Motor neuron (in vitro differentiated cells): Measurements from ENCODE around the gene HEXA. TPM values are rescaled to one million over a fixed set of nuclear protein-coding genes. Genes with fewer than 3 reads are reported as not detected.

Experiments
- ATAC-seq, 8 experiments: fragments of 200-7000 bp; cut with Tn5 transposase; replicated peaks in 6 of 8; 2 replicates each; pipeline ENCODE4 v1.8.0; 2021; ENCODE audit warnings: mild to moderate bottlenecking in 8 of 8, moderate library complexity in 8 of 8
- H3K27ac ChIP-seq, 2 donors: fragments of 250-450 bp; sonication (Bioruptor Pico); 2 replicates each; pipeline ENCODE4 v1.9.0; 2021; ENCODE audit warnings: antibody characterized with exemption in 2 of 2, mild to moderate bottlenecking in 2 of 2, moderate library complexity in 1 of 2
- H3K4me1 ChIP-seq, 2 donors: fragments of 250-450 bp; sonication (Bioruptor Pico); replicated peaks in 1 of 2; 2 replicates each; pipeline ENCODE4 v1.6.1; 2021; ENCODE audit warnings: antibody characterized with exemption in 2 of 2, mild to moderate bottlenecking in 2 of 2, moderate library complexity in 1 of 2
- H3K4me3 ChIP-seq, 5 donors: fragments of 250-450 bp; sonication (Bioruptor Pico); 2 replicates each; pipeline ENCODE4 v1.9.0; 2021; ENCODE audit warnings: antibody characterized with exemption in 5 of 5, mild to moderate bottlenecking in 5 of 5, moderate library complexity in 4 of 5
- WGBS, 10 experiments: fragments of 450-650 bp; shearing (Covaris generic); methylation state at CpG; one replicate each; pipeline ENCODE4 v1.0.0; 2022; 5-methylcytosine and 5-hydroxymethylcytosine counted together
- in situ Hi-C, 9 experiments: fragments of 400-800 bp; cut with MboI; loops; one replicate each; pipeline ENCODE4 v1.15.0; 2021; ENCODE audit warnings: low sequenced_read_pairs in 9 of 9, low pct_unique_long_range_greater_than_20kb in 2 of 9; ENCODE audit not compliant: unreplicated experiment in 9 of 9
- total RNA-seq, 8 experiments: library from RNA; unstranded; fragments of 300-600 nt; gene quantifications; 2 replicates each; pipeline versions ENCODE4 v1.2.3 to v1.2.4, GENCODE V29; 2022

The HEXA gene
- total RNA-seq, 8 experiments from 2014 or later: 48.7 to 411 (median 88.6) TPM

DNA sequence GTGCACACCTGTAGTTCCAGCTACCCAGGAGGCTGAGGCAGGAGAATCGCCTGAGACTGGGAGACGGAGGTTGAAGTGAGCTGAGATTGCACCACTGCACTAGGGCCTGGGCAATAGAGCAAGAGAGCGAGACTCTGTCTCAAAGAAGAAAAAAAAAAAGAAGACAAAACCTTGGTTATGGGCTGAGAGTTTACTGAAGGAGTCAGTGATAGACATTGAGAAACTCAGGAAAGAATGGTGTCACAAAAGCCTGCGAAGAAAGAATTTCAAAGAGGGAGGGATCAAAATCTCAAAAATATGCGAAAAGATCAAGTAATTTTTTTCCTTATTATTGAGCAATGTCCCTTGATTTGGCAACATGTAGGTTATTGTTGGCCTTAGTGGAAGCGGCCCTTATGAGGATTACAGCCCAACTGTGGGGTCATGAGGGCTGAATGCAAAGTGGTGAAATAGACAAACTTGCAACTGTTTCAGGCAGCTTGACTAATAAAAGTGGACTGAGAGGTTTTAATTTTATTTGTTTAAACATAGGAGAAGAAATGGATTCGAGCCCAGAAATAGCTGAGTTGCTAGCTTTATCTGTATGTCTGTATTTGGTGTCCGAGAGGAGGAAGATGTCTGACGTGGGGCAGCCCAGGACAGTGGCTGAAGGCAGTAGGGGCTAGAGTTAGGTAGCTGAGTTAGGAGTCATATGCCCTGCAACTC is 37.0 kb downstream of the HEXA start:
- Histone ChIP-seq H3K27ac (no peak overlapping the region), H3K4me3 (no peak overlapping the region), H3K4me1 (peaks cover 0 to 3% of the 10 kb centered on the region in 2 donors)
- 19 to 98% (median 91%) methylated on average over 2 to 8 of the region's 9 CpGs for WGBS, 10 experiments
- ATAC-seq: no peak
- in situ Hi-C loops: no loop called here

DNA sequence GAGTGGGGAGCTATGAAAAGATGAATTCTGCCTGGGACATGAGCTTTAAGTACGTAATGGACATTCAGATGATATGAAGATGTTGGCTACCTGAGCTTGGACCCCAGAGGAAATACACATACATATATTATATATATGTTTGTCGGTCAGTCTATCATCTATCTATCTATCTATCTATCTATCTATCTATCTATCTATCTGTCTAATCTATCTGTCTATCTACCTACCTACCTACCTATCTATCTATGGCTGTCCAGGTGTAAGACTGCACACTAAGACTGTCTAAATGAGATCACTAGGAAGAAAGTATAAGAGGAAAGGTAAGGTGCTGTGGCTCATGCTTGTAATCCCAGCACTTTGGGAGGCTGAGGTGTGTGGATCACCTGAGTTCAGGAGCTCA is 37.7 kb downstream of the HEXA start:
- 75 to 100% (median 100%) methylated on average over 1 to 2 of the region's 2 CpGs; no CpG with 5 or more reads in 1 of the 10 experiments for WGBS, 10 experiments
- H3K4me3 ChIP-seq: no peak overlapping the region
- in situ Hi-C loops: no loop called here
- no peak for ATAC-seq
- peaks cover 0 to 3% of the 10 kb centered on the region in 2 donors for H3K4me1 ChIP-seq
- H3K27ac ChIP-seq: no peak overlapping the region

DNA sequence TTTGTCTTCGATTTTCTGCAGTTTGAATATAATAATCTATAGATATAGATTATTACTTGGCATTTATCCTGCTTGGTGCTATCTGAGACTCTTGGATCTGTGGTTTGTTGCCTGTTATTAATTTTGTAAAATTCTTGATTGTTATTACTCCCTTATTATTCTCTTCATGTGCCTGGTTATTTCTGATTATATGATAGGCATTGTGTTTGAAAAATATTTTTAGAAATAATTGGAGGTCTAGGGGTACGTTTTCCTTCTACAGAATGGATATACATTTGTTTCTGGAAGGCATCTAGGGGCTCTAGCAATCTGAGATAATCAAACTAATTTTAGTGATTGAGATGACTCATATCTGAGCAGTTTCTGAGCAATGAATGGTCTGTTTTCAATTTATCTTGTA is 41.0 kb downstream of the HEXA start:
- Histone ChIP-seq H3K4me1 (peaks cover 0 to under 1% of the 10 kb centered on the region in 2 donors), H3K27ac (no peak overlapping the region), H3K4me3 (no peak overlapping the region)
- 38 to 88% (median 77%) methylated on average over 1 to 2 of the region's 2 CpGs; no CpG with 5 or more reads in 2 of the 10 experiments for WGBS, 10 experiments
- in situ Hi-C loops: no loop called here
- no peak for ATAC-seq

DNA sequence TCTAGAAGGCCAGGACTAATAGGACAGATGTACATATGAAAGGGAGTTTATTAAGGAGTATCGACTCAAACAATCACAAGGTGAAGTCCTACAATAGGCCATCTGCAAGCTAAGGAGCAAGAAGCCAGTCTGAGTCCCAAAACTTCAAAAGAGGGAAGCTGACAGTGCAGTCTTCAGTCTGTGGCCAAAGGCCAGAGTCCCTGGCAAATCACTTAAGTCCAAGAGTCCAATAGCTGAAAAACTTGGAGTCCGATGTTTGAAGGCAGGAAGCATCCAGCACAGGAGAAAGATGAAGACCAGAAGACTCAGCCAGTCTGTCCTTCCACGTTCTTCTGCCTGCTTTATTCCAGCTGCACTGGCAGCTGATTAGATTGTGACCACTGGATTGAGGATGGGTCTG is 44.8 kb downstream of the HEXA start:
- WGBS, 10 experiments: 57 to 100% (median 86%) methylated on average over 1 to 3 of the region's 3 CpGs; no CpG with 5 or more reads in 3 of the 10 experiments
- no peak overlapping the region for H3K4me3 ChIP-seq
- no peak overlapping the region for H3K27ac ChIP-seq
- no peaks in the 10 kb centered on the region for H3K4me1 ChIP-seq
- no peak for ATAC-seq
- in situ Hi-C loops: no loop called here

DNA sequence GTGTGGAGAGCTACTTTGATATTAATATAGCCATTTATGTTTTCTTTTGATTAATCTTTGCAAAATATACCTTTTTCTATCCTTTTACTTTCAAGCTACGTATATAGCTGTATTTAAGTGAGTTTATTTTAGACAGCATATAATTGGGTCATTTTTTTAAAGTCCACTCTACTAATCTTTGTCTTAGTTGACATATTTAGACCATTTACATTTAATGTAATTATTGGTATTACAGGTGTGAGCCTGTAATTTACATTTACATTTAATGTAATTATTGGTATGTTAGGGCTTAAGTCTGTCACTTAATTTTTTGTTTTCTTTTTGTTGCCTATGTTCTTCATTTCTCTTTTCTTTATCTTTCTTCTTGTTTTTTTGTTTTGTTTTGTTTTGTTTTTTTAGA is 52.1 kb downstream of the HEXA start:
- H3K4me3 ChIP-seq: no peak overlapping the region
- no peak for ATAC-seq
- in situ Hi-C loops: no loop called here
- H3K4me1 ChIP-seq: peaks cover 7 to 10% of the 10 kb centered on the region in 2 donors
- no peak overlapping the region for H3K27ac ChIP-seq
- WGBS, 10 experiments: 50 to 100% (median 100%) methylated on average over 1 of the region's 1 CpG

DNA sequence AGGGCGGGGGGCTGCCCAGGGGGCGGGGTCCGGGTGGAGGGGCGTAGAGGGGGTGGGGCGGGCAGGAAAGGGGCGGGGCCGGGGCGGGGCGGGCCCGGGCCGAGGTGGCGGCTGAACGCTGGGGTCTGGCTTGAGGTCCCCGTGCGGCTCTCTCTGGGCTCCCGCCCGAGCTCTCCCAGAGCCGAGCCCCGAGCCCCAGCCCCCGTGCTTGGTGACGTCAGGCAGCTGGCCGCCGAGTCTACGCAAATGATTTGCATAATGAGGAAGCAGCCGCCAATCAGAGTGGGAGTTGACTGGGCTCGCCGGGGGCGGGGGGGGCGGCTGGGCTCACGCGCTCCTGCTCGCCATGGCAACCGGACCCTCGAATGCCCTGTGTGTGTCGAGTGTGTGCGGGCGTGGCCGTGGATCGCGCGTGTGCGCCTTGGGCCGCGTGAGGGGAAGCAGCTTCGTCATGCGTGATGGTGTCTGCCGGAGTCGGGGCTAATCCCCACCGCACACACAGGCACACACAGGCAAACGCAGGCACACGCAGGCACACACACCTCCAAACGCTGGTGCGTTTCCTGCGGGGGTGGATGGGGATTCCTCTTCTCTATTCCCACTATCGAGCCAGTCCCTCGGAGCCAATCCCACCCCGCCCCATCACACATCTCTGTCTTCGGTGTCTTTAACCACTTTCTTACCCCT is 55.7 kb downstream of the HEXA start, which contains the start of gene CELF6:
Gene CELF6 (minus strand): TSS at position 173 of the 687 bp plus-strand sequence. CDS start 283 bp downstream, outside the sequence.
- in situ Hi-C loops: loop anchor here in 1 of 9 experiments (10.0 kb wide), 1 partner anchor 65 kb away; no protein-coding TSS in a partner anchor
- peak; percentile 78 to 93 (median 92) for ATAC-seq
- peak within 1 kb of the TSS; percentile 67 to 77 for H3K27ac ChIP-seq
- H3K4me1 ChIP-seq: peaks cover 9 to 13% of the 10 kb centered on the region in 2 donors
- H3K4me3 ChIP-seq: peak within 1 kb of the TSS; percentile 43 to 54 (median 50)
- WGBS, 10 experiments: 0 to 10% (median 0%) methylated on average over 1 to 16 of the region's 58 CpGs; no CpG with 5 or more reads in 5 of the 10 experiments

DNA sequence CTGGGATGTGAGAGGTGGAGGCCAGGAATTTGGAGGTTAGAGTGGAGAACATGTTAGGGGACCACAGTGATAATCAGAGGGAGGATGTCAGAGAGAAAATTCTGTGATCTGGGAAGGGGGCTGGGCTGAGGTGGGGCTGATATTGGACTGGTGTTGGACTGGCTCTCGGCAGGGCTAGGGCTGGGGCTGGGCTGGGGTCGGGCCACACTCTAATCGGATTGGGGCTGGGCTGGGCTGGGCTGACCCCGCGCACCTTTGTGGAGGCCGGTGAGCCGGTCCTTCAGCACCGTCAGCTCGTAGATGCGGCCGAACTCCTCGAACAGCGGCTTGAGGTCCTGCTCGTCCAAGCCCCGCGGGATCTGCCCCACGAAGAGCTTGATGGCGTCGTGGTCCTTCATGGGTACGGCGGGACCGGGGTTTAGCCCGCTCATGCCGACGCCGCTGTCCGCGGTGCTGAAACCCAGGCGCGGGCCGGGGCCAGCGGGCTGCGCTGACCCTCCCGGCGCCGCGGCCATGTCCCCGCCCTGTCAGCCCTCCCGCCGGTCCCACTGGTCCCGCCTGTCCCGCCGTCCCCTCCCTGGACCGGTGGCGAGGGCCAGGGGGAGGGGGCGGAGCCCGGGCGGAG is 56.3 kb downstream of the HEXA start:
- peak overlapping the region; percentile 67 for H3K27ac ChIP-seq
- WGBS, 10 experiments: no CpG with 5 or more reads among the region's 48 CpGs
- H3K4me3 ChIP-seq: peak overlapping the region; percentile 43 to 54 (median 50)
- peaks cover 9 to 13% of the 10 kb centered on the region in 2 donors for H3K4me1 ChIP-seq
- in situ Hi-C loops: loop anchor here in 1 of 9 experiments (10.0 kb wide), 1 partner anchor 65 kb away; no protein-coding TSS in a partner anchor
- ATAC-seq: peak; percentile 56 to 77 (median 74)

DNA sequence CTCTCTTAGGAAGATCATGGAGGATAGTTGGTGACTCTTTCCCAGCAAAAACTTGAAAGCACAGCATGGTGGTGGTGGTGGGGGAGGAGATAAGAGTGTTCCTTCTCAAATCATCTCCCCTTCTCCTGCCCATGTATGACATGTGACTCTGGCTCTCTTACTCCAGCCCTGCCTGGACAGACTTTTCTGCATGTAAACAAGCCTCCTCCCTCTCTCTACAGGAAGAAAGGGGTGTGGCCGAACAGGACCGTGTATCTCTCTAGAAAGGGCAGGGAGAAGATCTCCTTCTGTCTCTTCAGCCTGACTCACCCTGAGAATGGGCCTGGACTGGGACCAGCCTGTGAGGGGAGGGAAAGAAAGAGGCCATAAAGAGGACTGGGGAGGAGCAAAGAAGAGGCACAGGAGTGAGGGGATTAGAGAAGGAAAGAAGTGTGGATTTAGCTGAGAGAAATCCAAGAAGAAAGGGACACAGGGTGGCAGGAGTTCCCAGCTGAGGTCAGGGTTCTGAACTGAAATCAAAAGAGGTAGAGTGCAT is 57.3 kb downstream of the HEXA start:
- Histone ChIP-seq H3K4me1 (peaks cover 9 to 13% of the 10 kb centered on the region in 2 donors), H3K4me3 (peak overlapping the region in 4 of 5 donors; percentile 44 to 54 (median 52)), H3K27ac (no peak overlapping the region)
- peak in 4 of 8 experiments; percentile 10 to 49 (median 26) for ATAC-seq
- 0 to 33% (median 0%) methylated on average over 1 to 2 of the region's 2 CpGs; no CpG with 5 or more reads in 7 of the 10 experiments for WGBS, 10 experiments
- in situ Hi-C loops: loop anchor here in 1 of 9 experiments (10.0 kb wide), 1 partner anchor 64 kb away; no protein-coding TSS in a partner anchor

DNA sequence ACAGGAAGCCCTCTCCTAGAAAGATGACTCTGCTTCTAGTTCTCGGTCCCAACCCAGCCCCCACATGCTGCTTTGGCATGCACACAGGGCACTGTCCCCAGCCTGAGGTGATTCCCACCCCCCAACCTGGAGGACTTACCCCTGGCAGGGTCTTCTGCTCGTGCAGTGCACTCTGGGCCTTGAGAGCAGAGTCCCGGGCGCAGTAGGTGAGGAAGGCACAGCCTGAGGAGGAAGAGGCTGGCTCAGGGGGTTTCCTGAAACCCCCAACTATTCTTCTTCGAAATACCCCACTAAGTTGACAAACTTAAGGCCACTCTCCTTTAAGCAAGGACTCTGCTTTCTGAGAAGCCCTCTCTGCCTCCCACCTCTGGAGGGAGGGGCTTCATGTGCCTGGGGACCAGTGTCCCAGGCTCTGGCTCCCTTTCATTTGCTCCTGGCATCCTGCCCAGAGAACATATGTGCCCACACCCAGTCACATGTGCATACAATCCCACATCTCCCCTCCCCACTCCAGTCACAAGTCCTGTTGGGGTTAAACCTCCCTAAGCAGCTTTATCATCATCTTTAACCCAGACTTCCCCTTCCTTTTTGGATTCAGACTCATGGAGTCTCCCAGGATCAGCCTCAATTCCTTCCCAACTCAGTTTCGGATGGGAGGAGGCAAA is 60.0 kb downstream of the HEXA start:
- H3K4me1 ChIP-seq: peaks cover 9 to 11% of the 10 kb centered on the region in 2 donors
- 0 to 71% (median 20%) methylated on average over 1 to 2 of the region's 6 CpGs; no CpG with 5 or more reads in 3 of the 10 experiments for WGBS, 10 experiments
- H3K4me3 ChIP-seq: no peak overlapping the region
- H3K27ac ChIP-seq: no peak overlapping the region
- in situ Hi-C loops: loop anchor here in 1 of 9 experiments (10.0 kb wide), 1 partner anchor 61 kb away; no protein-coding TSS in a partner anchor
- ATAC-seq: peak in 1 of 8 experiments; percentile 3

DNA sequence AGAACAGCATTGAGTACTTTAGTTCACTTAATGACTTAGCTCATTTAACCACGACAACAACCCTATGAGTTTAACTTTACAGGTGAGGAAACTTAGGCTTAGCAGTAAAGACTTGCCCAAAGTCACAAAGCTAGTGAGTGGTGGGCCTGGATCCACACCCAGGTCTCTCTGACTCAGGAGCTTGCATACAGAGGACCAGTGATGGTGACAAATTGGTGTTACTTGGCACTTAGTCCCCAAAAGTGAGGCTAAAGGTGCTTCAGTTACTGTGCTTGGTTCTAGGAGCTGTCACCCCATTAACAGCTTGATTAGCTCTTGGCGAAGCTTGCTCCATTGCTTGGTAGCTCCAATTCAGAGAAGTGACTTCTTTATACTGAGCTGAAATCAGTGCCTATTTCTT is 61.9 kb downstream of the HEXA start:
- H3K4me1 ChIP-seq: peaks cover 3 to 4% of the 10 kb centered on the region in 2 donors
- 0 to 100% (median 84%) methylated on average over 1 to 2 of the region's 2 CpGs; no CpG with 5 or more reads in 4 of the 10 experiments for WGBS, 10 experiments
- H3K27ac ChIP-seq: no peak overlapping the region
- no peak for ATAC-seq
- in situ Hi-C loops: loop anchor here in 1 of 9 experiments (10.0 kb wide), 1 partner anchor 59 kb away; no protein-coding TSS in a partner anchor
- H3K4me3 ChIP-seq: no peak overlapping the region

DNA sequence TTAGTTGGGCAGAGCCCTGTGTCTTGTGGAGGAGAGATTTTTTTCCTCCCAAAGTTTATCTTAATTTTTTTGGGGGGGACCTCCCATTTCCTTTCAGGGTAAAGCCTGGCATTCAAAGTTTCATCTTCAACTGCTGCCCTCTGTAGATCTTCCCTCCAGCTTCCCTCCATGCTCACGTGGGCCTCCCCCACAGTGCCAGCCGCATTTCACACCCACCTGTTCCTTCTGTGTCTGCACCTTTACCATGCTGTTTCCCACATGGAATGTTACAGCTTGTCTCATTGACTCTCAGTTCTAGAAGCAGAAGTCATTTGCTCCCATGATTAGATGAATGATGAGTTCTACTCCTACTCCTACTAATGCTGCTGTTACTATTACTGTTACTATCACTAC is 62.4 kb downstream of the HEXA start:
- H3K27ac ChIP-seq: no peak overlapping the region
- H3K4me1 ChIP-seq: peaks cover 0 to under 1% of the 10 kb centered on the region in 2 donors
- WGBS, 10 experiments: 30 to 73% (median 46%) methylated on average over 1 to 2 of the region's 2 CpGs; no CpG with 5 or more reads in 6 of the 10 experiments
- H3K4me3 ChIP-seq: no peak overlapping the region
- in situ Hi-C loops: loop anchor here in 1 of 9 experiments (10.0 kb wide), 1 partner anchor 59 kb away; no protein-coding TSS in a partner anchor
- no peak for ATAC-seq
